HEK293 (cell line): ENCODE measurements around the gene ROCK1.
"Not testable (repeated sequence)": the region's sequence is repeated elsewhere in the genome, so short reads cannot be mapped to it uniquely, and the experiment has no call there.

Experiments
- CTCF ChIP-seq: fragments of 450-650 bp; formaldehyde crosslinking; IDR thresholded peaks from 2 replicates; pipeline ENCODE4 v1.5.1; 2016; ENCODE audit warnings: missing biosample characterization, missing genetic modification characterization
- PRDM10 ChIP-seq: fragments of 450-650 bp; formaldehyde crosslinking; IDR thresholded peaks from 2 replicates; pipeline ENCODE4 v1.5.1; 2016; ENCODE audit warnings: missing biosample characterization, missing genetic modification characterization
- SALL2 ChIP-seq: fragments of 450-650 bp; formaldehyde crosslinking; IDR thresholded peaks from 2 replicates; pipeline ENCODE4 v1.5.0; 2017; ENCODE audit warnings: missing biosample characterization, mild to moderate bottlenecking, missing genetic modification characterization, borderline replicate concordance
- ZBTB1 ChIP-seq: fragments of 450-650 bp; formaldehyde crosslinking; IDR thresholded peaks from 2 replicates; pipeline ENCODE4 v1.5.1; 2016; ENCODE audit warnings: missing biosample characterization, missing genetic modification characterization
- ZFHX2 ChIP-seq: fragments of 450-650 bp; formaldehyde crosslinking; conservative IDR thresholded peaks from 2 replicates; pipeline ENCODE4 v1.5.1; 2016; ENCODE audit warnings: missing biosample characterization, missing genetic modification characterization
- ZNF114 ChIP-seq: fragments of 450-650 bp; formaldehyde crosslinking; IDR thresholded peaks from 2 replicates; pipeline ENCODE4 v1.5.0; 2017; ENCODE audit warnings: missing biosample characterization, missing genetic modification characterization
- ZNF239 ChIP-seq: fragments of 450-650 bp; formaldehyde crosslinking; IDR thresholded peaks from 2 replicates; pipeline ENCODE4 v1.5.1; 2016; ENCODE audit warnings: missing biosample characterization, missing genetic modification characterization
- ZNF280D ChIP-seq: fragments of 450-650 bp; formaldehyde crosslinking; IDR thresholded peaks from 2 replicates; pipeline ENCODE4 v1.5.1; 2016; ENCODE audit warnings: missing biosample characterization, missing genetic modification characterization
- ZNF398 ChIP-seq: fragments of 450-650 bp; formaldehyde crosslinking; IDR thresholded peaks from 2 replicates; pipeline ENCODE4 v1.5.1; 2017; ENCODE audit warnings: missing biosample characterization, missing genetic modification characterization
- ZNF580 ChIP-seq: fragments of 450-650 bp; formaldehyde crosslinking; IDR thresholded peaks from 2 replicates; pipeline ENCODE4 v1.5.1; 2016; ENCODE audit warnings: missing biosample characterization, missing genetic modification characterization
- ZNF624 ChIP-seq: fragments of 450-650 bp; formaldehyde crosslinking; IDR thresholded peaks from 2 replicates; pipeline ENCODE4 v1.5.1; 2017; ENCODE audit warnings: missing biosample characterization, missing genetic modification characterization
- ZNF629 ChIP-seq: fragments of 450-650 bp; formaldehyde crosslinking; IDR thresholded peaks from 2 replicates; pipeline ENCODE4 v1.5.1; 2017; ENCODE audit warnings: missing biosample characterization, missing genetic modification characterization
- ZNF704 ChIP-seq: fragments of 450-650 bp; formaldehyde crosslinking; IDR thresholded peaks from 2 replicates; pipeline ENCODE4 v1.5.1; 2016; ENCODE audit warnings: missing biosample characterization, missing genetic modification characterization
- ZSCAN5A ChIP-seq: fragments of 450-650 bp; formaldehyde crosslinking; IDR thresholded peaks from 2 replicates; pipeline ENCODE4 v1.5.1; 2016; ENCODE audit warnings: missing biosample characterization, missing genetic modification characterization

GRCh38 chr18:20950827-20951226 lies 160.8 kb downstream of the ROCK1 start:
- not testable (repeated sequence) for TF ChIP-seq ZNF239 (tag by site-specific recombination); CTCF; ZFHX2; ZNF629 (tag by site-specific recombination); ZNF624; ZNF704 (tag by site-specific recombination); ZNF580 (tag by site-specific recombination); ZNF280D (tag by site-specific recombination); SALL2 (tag by site-specific recombination); ZNF398 (tag by site-specific recombination); PRDM10 (tag by site-specific recombination); ZSCAN5A (tag by site-specific recombination); ZNF114; ZBTB1 (tag by site-specific recombination)
